ENCODE results near the gene MGA.

Gene MGA

GRCh38 chr15:41810651-41811431, 150.6 kb downstream of the MGA start:
- DNase-seq, result no peak

- peak; percentile 58 for DNase-seq
These were observed 151.4 kb downstream of the MGA start for GRCh38 chr15:41811432-41812195.

GRCh38 chr15:41812820-41813375, 152.7 kb downstream of the MGA start:
- DNase-seq, result no peak

- DNase-seq, result no peak
These were observed 153.2 kb downstream of the MGA start for GRCh38 chr15:41813426-41813825.

- no peak for DNase-seq
These were observed 154.3 kb downstream of the MGA start for GRCh38 chr15:41814534-41814933.

- DNase-seq, result no peak
These were observed 156.6 kb downstream of the MGA start for GRCh38 chr15:41816788-41817187.

GRCh38 chr15:41817327-41817726, 157.1 kb downstream of the MGA start:
- DNase-seq, result no peak

- DNase-seq, result no peak
These were observed 157.6 kb downstream of the MGA start for GRCh38 chr15:41817781-41818180.

- DNase-seq, result no peak
These were observed 159.3 kb downstream of the MGA start for GRCh38 chr15:41819455-41820050.

- DNase-seq, result no peak
These were observed 160.7 kb downstream of the MGA start for GRCh38 chr15:41820791-41821423.

GRCh38 chr15:41821831-41822230, 161.6 kb downstream of the MGA start:
- no peak for DNase-seq

- DNase-seq, result no peak
These were observed 162.3 kb downstream of the MGA start for GRCh38 chr15:41822471-41822870.

Measured in amniotic stem cell (primary cell).